Measurements from ENCODE around the gene UCN2. TPM values are rescaled to one million over a fixed set of nuclear protein-coding genes. Genes with fewer than 3 reads are reported as not detected.

Gene UCN2
- total RNA-seq, 1 donor from 2014 or later, result not detected

DNA sequence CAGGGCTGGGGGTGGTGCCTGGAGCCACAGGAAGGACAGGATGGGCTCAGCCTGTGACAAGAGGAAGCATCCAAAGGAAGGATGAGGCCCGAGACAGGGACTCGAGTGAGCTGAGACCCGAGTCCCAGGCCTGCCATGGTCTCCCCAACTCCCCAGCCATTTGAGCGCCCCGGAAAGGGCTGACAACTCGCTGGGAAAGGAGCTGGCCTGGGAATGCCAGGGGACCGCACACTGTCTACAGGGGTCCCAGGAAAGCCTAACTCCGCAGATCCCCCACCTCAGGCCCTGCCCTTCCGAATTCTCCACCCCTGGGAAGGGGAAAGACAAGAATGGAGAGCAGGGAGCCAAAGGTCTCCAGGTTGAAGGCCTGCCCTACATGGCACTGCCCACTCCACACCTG is 38.6 kb downstream of the UCN2 start:
- H3K4me1 ChIP-seq, result no peaks in the 10 kb centered on the region
- DNase-seq (ENCODE audit: low spot score in 2 of 2), result no peak
- H3K4me3 ChIP-seq, result no peak overlapping the region
- no peaks in the 10 kb centered on the region for H3K9me3 ChIP-seq
- TF ChIP-seq, protein P1, sequence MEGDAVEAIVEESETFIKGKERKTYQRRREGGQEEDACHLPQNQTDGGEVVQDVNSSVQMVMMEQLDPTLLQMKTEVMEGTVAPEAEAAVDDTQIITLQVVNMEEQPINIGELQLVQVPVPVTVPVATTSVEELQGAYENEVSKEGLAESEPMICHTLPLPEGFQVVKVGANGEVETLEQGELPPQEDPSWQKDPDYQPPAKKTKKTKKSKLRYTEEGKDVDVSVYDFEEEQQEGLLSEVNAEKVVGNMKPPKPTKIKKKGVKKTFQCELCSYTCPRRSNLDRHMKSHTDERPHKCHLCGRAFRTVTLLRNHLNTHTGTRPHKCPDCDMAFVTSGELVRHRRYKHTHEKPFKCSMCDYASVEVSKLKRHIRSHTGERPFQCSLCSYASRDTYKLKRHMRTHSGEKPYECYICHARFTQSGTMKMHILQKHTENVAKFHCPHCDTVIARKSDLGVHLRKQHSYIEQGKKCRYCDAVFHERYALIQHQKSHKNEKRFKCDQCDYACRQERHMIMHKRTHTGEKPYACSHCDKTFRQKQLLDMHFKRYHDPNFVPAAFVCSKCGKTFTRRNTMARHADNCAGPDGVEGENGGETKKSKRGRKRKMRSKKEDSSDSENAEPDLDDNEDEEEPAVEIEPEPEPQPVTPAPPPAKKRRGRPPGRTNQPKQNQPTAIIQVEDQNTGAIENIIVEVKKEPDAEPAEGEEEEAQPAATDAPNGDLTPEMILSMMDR (IDR thresholded peaks at IDR 0.05), result no peak
- intact Hi-C loops (cut with DNase I), result no loop called here
- H3K27me3 ChIP-seq, result no peaks in the 10 kb centered on the region
- H3K36me3 ChIP-seq, result peaks cover 0 to 26% of the 10 kb centered on the region in 2 donors
- H3K27ac ChIP-seq, result no peak overlapping the region

DNA sequence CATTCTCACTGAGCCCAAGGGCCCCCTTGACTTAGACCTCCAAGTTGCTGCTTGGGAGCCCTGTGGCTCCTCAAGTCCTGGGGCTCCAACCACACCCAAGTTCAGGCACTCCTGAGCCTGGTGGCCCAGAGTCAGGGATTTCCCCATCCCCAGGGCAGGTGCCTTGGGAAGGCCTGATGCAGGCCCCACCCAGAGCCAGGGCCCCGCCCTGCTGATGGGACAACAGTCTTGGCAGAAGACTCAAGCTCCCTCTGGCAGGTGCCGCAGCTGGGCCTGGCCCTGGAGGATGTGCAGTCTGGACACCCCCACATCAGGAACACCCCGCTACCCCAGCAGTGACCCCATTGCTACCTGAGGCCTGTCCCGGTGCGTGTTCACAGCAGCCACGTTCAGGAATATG is 41.9 kb downstream of the UCN2 start:
- no peak overlapping the region for H3K27ac ChIP-seq
- no peaks in the 10 kb centered on the region for H3K4me1 ChIP-seq
- TF ChIP-seq, protein P1 (IDR thresholded peaks at IDR 0.05), result no peak
- DNase-seq (ENCODE audit: low spot score in 2 of 2), result no peak
- H3K27me3 ChIP-seq, result no peaks in the 10 kb centered on the region
- no peak overlapping the region for H3K4me3 ChIP-seq
- peaks cover 0 to 20% of the 10 kb centered on the region in 2 donors for H3K36me3 ChIP-seq
- intact Hi-C loops (cut with DNase I), result no loop called here
- H3K9me3 ChIP-seq, result no peaks in the 10 kb centered on the region

DNA sequence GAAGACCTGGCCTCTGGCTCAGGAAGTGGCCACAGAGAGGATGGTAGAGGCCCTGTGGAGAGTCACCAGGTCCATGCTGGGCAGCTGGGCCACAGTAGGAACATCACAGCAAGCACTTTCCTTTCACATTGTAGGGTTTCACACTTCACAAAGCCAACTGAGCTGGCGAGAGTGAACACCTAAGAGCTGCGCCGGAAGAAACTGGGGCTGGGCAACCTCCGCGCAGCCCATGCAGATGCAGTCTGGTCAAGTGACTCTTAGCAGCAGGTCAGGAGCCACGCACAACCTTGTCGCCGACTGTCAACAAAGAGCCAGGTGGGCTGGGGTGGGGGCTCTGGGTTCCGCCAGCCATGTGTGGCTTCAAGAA is 44.3 kb downstream of the UCN2 start:
- Histone ChIP-seq H3K4me1 (no peaks in the 10 kb centered on the region), H3K9me3 (no peaks in the 10 kb centered on the region), H3K27me3 (no peaks in the 10 kb centered on the region), H3K4me3 (no peak overlapping the region), H3K27ac (no peak overlapping the region), H3K36me3 (peaks cover 0 to 14% of the 10 kb centered on the region in 2 donors)
- intact Hi-C loops (cut with DNase I), result no loop called here
- TF ChIP-seq, protein P1 (IDR thresholded peaks at IDR 0.05), result no peak
- no peak for DNase-seq (ENCODE audit: low spot score in 2 of 2)

DNA sequence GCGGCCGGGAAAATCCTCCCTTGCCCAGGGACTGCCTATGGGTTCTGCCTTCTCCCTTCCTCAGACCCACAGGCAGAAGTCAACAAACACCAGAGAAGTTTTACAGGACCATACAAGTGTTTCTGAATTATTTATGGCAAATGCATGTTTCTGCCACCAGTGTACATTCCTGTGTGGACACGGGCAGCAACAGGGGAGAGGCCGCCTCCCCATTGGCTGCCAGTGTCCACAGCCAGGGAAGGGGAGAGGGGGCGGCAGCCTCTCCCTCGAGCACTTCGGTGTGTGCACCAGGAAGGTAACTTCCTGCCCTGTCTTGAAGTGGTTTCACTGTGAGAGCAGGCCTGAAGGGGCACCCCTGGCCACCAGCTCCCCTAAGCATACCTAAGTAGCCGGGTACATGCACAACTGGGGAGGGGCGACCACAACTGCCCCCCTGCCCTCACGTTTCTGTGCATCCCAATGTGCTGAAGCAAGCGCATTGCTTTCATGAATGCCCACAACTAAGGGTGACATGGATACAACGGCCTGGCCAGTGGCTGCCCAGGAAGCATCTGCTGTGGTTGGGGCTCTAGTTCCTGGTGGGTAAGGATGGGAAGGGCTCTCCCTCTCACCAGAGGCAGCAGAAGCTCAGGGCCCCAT is 44.8 kb downstream of the UCN2 start:
- TF ChIP-seq, protein P1 (IDR thresholded peaks at IDR 0.05), result no peak

DNA sequence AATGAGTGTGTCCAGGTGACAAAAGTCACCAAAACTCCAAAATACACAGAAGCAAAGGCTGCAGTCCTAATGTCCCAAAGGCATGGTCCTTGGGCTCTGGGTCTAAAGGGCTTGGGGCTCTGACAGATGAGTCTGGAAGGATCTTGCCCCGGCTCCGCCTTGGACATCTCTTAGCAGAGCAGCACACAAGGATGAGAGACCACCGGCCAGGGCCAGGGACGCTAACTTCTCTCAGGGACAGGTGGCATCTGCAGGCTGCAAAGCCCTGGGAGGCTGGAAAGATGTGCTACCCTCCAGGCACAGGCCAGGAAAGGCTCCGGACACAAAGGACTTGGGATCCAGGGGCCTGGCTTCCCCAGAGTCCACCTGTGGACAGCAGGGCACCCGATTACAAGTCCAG is 45.5 kb downstream of the UCN2 start:
- H3K4me3 ChIP-seq, result no peak overlapping the region
- DNase-seq (ENCODE audit: low spot score in 2 of 2), result no peak
- no peaks in the 10 kb centered on the region for H3K4me1 ChIP-seq
- H3K36me3 ChIP-seq, result peaks cover 0 to 7% of the 10 kb centered on the region in 2 donors
- H3K9me3 ChIP-seq, result no peaks in the 10 kb centered on the region
- TF ChIP-seq, protein P1 (IDR thresholded peaks at IDR 0.05), result no peak
- intact Hi-C loops (cut with DNase I), result no loop called here
- H3K27me3 ChIP-seq, result no peaks in the 10 kb centered on the region
- H3K27ac ChIP-seq, result no peak overlapping the region

More for the DNA sequence above, 44.8 kb downstream of the UCN2 start:
- no peaks in the 10 kb centered on the region for H3K27me3 ChIP-seq
- no peaks in the 10 kb centered on the region for H3K9me3 ChIP-seq
- intact Hi-C loops (cut with DNase I), result no loop called here
- no peak for DNase-seq (ENCODE audit: low spot score in 2 of 2)
- peaks cover 0 to 12% of the 10 kb centered on the region in 2 donors for H3K36me3 ChIP-seq
- H3K4me1 ChIP-seq, result no peaks in the 10 kb centered on the region
- H3K4me3 ChIP-seq, result no peak overlapping the region
- no peak overlapping the region for H3K27ac ChIP-seq

DNA sequence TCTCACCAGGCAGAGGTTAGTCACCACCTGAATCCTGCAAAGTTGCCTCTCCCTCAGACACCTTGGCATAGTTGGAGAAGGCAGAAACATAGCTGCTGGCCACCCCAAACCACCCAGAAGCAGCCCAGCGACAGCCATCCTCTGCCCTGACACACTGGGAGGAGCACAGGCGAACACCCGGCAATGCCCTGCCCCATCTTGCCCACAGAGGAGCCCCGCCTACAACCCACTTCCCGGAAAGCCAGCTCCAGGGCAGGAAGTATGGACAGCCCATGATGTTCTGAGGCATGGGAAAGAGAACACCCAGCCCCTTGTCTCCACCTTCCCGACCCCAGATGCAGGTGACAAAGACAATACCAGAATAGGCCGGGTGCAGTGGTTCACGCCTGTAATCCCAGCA is 47.0 kb downstream of the UCN2 start:
- TF ChIP-seq, protein P1 (IDR thresholded peaks at IDR 0.05), result no peak
- Histone ChIP-seq H3K27ac (no peak overlapping the region), H3K27me3 (no peaks in the 10 kb centered on the region), H3K36me3 (peaks cover 0 to 7% of the 10 kb centered on the region in 2 donors), H3K9me3 (no peaks in the 10 kb centered on the region), H3K4me1 (no peaks in the 10 kb centered on the region), H3K4me3 (no peak overlapping the region)
- no peak for DNase-seq (ENCODE audit: low spot score in 2 of 2)
- intact Hi-C loops (cut with DNase I), result no loop called here
